NCI-H2081 (cell line): ENCODE measurements around the gene IGLL1.
"Not testable (repeated sequence)": the region's sequence is repeated elsewhere in the genome, so short reads cannot be mapped to it uniquely, and the experiment has no call there.

ENCODE experiments used
- DNase-seq, 2 experiments: peaks; one replicate each; lab custom pipeline; 2025; lab: John Stamatoyannopoulos, UW

Gene IGLL1

GRCh38 chr22:23579870-23580575 is at the start of gene IGLL1:
IGLL1 (minus strand) TSS chr22:23580290; CDS start chr22:23580190, 100 bp downstream.
- no peak for DNase-seq

- not testable (repeated sequence) for DNase-seq
Observed at GRCh38 chr22:23628056-23628743, 48.1 kb upstream of the IGLL1 start.

- not testable (repeated sequence) for DNase-seq
Observed at GRCh38 chr22:23627401-23628055, 47.4 kb upstream of the IGLL1 start.

GRCh38 chr22:23626286-23626975 is 46.3 kb upstream of the IGLL1 start:
- DNase-seq = no peak

- DNase-seq = no peak
Observed at GRCh38 chr22:23622634-23623033, 42.5 kb upstream of the IGLL1 start.

- not testable (repeated sequence) for DNase-seq
Observed at GRCh38 chr22:23621916-23622315, 41.8 kb upstream of the IGLL1 start.

- DNase-seq = no peak
Observed at GRCh38 chr22:23621082-23621780, 41.1 kb upstream of the IGLL1 start.

- no peak for DNase-seq
Observed at GRCh38 chr22:23613193-23613972, 33.3 kb upstream of the IGLL1 start.

GRCh38 chr22:23609983-23610781 is 30.1 kb upstream of the IGLL1 start:
- DNase-seq = no peak

GRCh38 chr22:23608583-23608982 is 28.5 kb upstream of the IGLL1 start:
- DNase-seq = no peak

GRCh38 chr22:23606204-23607131 is 26.4 kb upstream of the IGLL1 start:
- no peak for DNase-seq

GRCh38 chr22:23604939-23605712 is 25.0 kb upstream of the IGLL1 start:
- DNase-seq = no peak

- DNase-seq = no peak
Observed at GRCh38 chr22:23603266-23603665, 23.2 kb upstream of the IGLL1 start.

- no peak for DNase-seq
Observed at GRCh38 chr22:23598805-23599518, 18.9 kb upstream of the IGLL1 start.

GRCh38 chr22:23597576-23598268 is 17.6 kb upstream of the IGLL1 start:
- DNase-seq = not testable (repeated sequence)

GRCh38 chr22:23595904-23596303 is 15.8 kb upstream of the IGLL1 start:
- DNase-seq = not testable (repeated sequence)

- DNase-seq = no peak
Observed at GRCh38 chr22:23591846-23592245, 11.8 kb upstream of the IGLL1 start.
